PFSK-1 (cell line): ENCODE results near the gene DDX56.

Experiments used
- FOXP2 ChIP-seq: optimal IDR thresholded peaks from 2 replicates; pipeline ENCODE3; 2011; ENCODE audit warnings: borderline replicate concordance, control low read depth, inconsistent platforms; ENCODE audit not compliant: insufficient read depth; ENCODE audit errors: extremely low read length, extremely low read depth
- POLR2AphosphoS5 ChIP-seq: IDR thresholded peaks from 2 replicates; pipeline ENCODE4 v1.6.1; 2012; ENCODE audit warnings: low read depth, mild to moderate bottlenecking, control low read depth, low read length, moderate library complexity
- REST ChIP-seq, 2 experiments: IDR thresholded peaks; 2 replicates each; pipeline versions ENCODE4 v1.6.1 to v1.8.0; 2011 to 2012; ENCODE audit warnings: low read depth in 2 of 2, low read length in 2 of 2, control low read depth in 1 of 2, inconsistent platforms in 1 of 2, mild to moderate bottlenecking in 1 of 2, moderate library complexity in 1 of 2; ENCODE audit not compliant: insufficient read depth in 1 of 2
- TAF1 ChIP-seq: IDR thresholded peaks from 2 replicates; pipeline ENCODE4 v1.6.1; 2012; ENCODE audit warnings: low read length, control low read depth, borderline replicate concordance; ENCODE audit not compliant: insufficient read depth

GRCh38 chr7:44557485-44557884 lies 16.2 kb downstream of the DDX56 start:
- TF ChIP-seq REST (IDR thresholded peaks at IDR 0.05; ENCODE audit: insufficient read depth in 1 of 2, low read depth in 2 of 2, low read length in 2 of 2) (no peak), POLR2AphosphoS5 (no peak), TAF1 (no peak), FOXP2 (no peak)
